ENCODE results near the gene ELF1. TPM values are rescaled to one million over a fixed set of nuclear protein-coding genes. Genes with fewer than 3 reads are reported as not detected.

The ELF1 gene
- total and polyA plus RNA-seq, 2 donors (not counting 3 experiments of a cell fraction or from before 2014, with no cell fraction given), result 31.8 to 61.2 TPM

GRCh38 chr13:40960716-40961115 is 58.4 kb downstream of the ELF1 start:
- peaks cover 4 to 6% of the 10 kb centered on the region in 2 experiments for H3K36me3 ChIP-seq (ENCODE audit: control insufficient read depth in 2 of 2, extremely low read depth in 1 of 2, insufficient read depth in 2 of 2, low read length in 2 of 2)
- FAIRE-seq, result no peak
- H3K4me2 ChIP-seq (ENCODE audit: insufficient read depth, low read length), result no peak overlapping the region
- intact Hi-C loops (cut with micrococcal nuclease) (no loop called here), dilution Hi-C loops (cut with MboI; ENCODE audit: extremely low pct_ligation_motif_present, low sequenced_read_pairs) (no loop called here)
- no TSS peak for BruUV-seq (replicated peaks)
- H3K4me3 ChIP-seq (replicated peaks in 1 of 3; ENCODE audit: insufficient read depth in 1 of 3, low read depth in 1 of 3, low read length in 3 of 3), result no peak overlapping the region
- no peaks in the 10 kb centered on the region for H3K4me1 ChIP-seq (ENCODE audit: control insufficient read depth, extremely low read depth, insufficient read depth, low read length)
- ChIA-PET POLR2A (no interaction called here), CTCF (no interaction called here)
- H3K79me2 ChIP-seq (ENCODE audit: control insufficient read depth, insufficient read depth, low read length), result peaks cover 50% of the 10 kb centered on the region
- no peaks in the 10 kb centered on the region for H3K9me1 ChIP-seq (replicated peaks; ENCODE audit: control insufficient read depth, extremely low read depth, insufficient read depth, low read length)
- H3K9me3 ChIP-seq (replicated peaks; ENCODE audit: control insufficient read depth, insufficient read depth, low read length), result no peaks in the 10 kb centered on the region
- no peak overlapping the region for H3K27ac ChIP-seq (ENCODE audit: insufficient read depth, low read depth, low read length)
- peaks cover 2% of the 10 kb centered on the region for H4K20me1 ChIP-seq (replicated peaks; ENCODE audit: control insufficient read depth, extremely low read depth, insufficient read depth, low read length)
- H3K9ac ChIP-seq (replicated peaks; ENCODE audit: extremely low read depth, insufficient read depth, low read length), result no peak overlapping the region
- TF ChIP-seq POLR2AphosphoS5 (IDR thresholded peaks at IDR 0.05; ENCODE audit: insufficient read depth, low read depth, low read length) (no peak), FOS (IDR thresholded peaks at IDR 0.05; ENCODE audit: borderline replicate concordance, insufficient read depth, low read length) (no peak), MYC (IDR thresholded peaks at IDR 0.05; ENCODE audit: low read depth, low read length) (no peak), JUN (IDR thresholded peaks at IDR 0.05; ENCODE audit: borderline replicate concordance, insufficient read depth, insufficient read length, low read depth) (no peak), EZH2 (IDR thresholded peaks at IDR 0.05; ENCODE audit: borderline replicate concordance, low read depth, low read length, severe bottlenecking) (no peak), CTCF (IDR thresholded peaks at IDR 0.05; ENCODE audit: extremely low read depth in 1 of 2, insufficient read depth in 1 of 2, low read depth in 1 of 2, low read length in 2 of 2) (no peak), GATA2 (IDR thresholded peaks at IDR 0.05; ENCODE audit: insufficient read depth, insufficient read length, low read depth, low read length) (no peak), POLR2A (IDR thresholded peaks at IDR 0.05; ENCODE audit: low read depth, low read length) (no peak)
- TF ChIP-seq, protein P1, sequence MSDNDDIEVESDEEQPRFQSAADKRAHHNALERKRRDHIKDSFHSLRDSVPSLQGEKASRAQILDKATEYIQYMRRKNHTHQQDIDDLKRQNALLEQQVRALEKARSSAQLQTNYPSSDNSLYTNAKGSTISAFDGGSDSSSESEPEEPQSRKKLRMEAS (IDR thresholded peaks at IDR 0.05; ENCODE audit: insufficient read depth, insufficient read length), result no peak
- H2AFZ ChIP-seq (ENCODE audit: low read depth, low read length), result no peak overlapping the region
- no peak for DNase-seq (ENCODE audit: low read depth, low spot score)
- no peaks in the 10 kb centered on the region for H3K27me3 ChIP-seq (ENCODE audit: control insufficient read depth in 2 of 2, insufficient read depth in 2 of 2, low read length in 2 of 2)
